ENCODE data around the gene SOX14.

The SOX14 gene

GRCh38 chr3:137764563-137765309 is 621 bp downstream of the SOX14 start:
- Histone ChIP-seq H3K36me3 (ENCODE audit: control insufficient read depth in 2 of 2, insufficient read depth in 1 of 2, low read length in 2 of 2) (no peaks in the 10 kb centered on the region), H3K9me3 (ENCODE audit: control insufficient read depth, insufficient read depth, low read depth, low read length) (no peaks in the 10 kb centered on the region), H3K4me1 (ENCODE audit: control insufficient read depth, insufficient read depth, low read length) (no peaks in the 10 kb centered on the region), H3K4me3 (ENCODE audit: low read depth, low read length) (no peak overlapping the region), H3K27ac (ENCODE audit: extremely low read depth, low read depth, low read length) (no peak overlapping the region)
- CTCF ChIA-PET = interaction anchor here (0.6 kb wide), 1 partner anchor 206 kb away, joined by 3 read pairs; no protein-coding TSS in a partner anchor
- POLR2A ChIA-PET = no interaction called here
- TF ChIP-seq ZNF664 (tag by site-specific recombination; IDR thresholded peaks at IDR 0.05) = no peak
- no peak for TF ChIP-seq ZFP69B (tag by site-specific recombination; IDR thresholded peaks at IDR 0.05)
- no peak for TF ChIP-seq ZNF366 (tag by site-specific recombination; conservative IDR thresholded peaks at IDR 0.05)
- TF ChIP-seq ZNF621 (tag by site-specific recombination; IDR thresholded peaks at IDR 0.05) = no peak
- no peak for TF ChIP-seq MEIS1 (CRISPR knock-in tag; IDR thresholded peaks at IDR 0.05; ENCODE audit: borderline replicate concordance)
- no peak for TF ChIP-seq ZNF629 (tag by site-specific recombination; IDR thresholded peaks at IDR 0.05)
- TF ChIP-seq ZNF777 (tag by site-specific recombination; IDR thresholded peaks at IDR 0.05; ENCODE audit: borderline replicate concordance) = no peak
- no peak for TF ChIP-seq ZEB2 (tag by site-specific recombination; IDR thresholded peaks at IDR 0.05)
- no peak for TF ChIP-seq ZNF837 (tag by site-specific recombination; IDR thresholded peaks at IDR 0.05)
- no peak for TF ChIP-seq PRDM1 (tag by site-specific recombination; IDR thresholded peaks at IDR 0.05)
- TF ChIP-seq WT1 (tag by site-specific recombination; IDR thresholded peaks at IDR 0.05) = no peak
- no peak for TF ChIP-seq ZNF324 (tag by site-specific recombination; IDR thresholded peaks at IDR 0.05)

- Histone ChIP-seq H3K9me3 (ENCODE audit: control insufficient read depth, insufficient read depth, low read depth, low read length) (no peaks in the 10 kb centered on the region), H3K4me1 (ENCODE audit: control insufficient read depth, insufficient read depth, low read length) (no peaks in the 10 kb centered on the region), H3K36me3 (ENCODE audit: control insufficient read depth in 2 of 2, insufficient read depth in 1 of 2, low read length in 2 of 2) (no peaks in the 10 kb centered on the region), H3K4me3 (ENCODE audit: low read depth, low read length) (no peak overlapping the region), H3K27ac (ENCODE audit: extremely low read depth, low read depth, low read length) (no peak overlapping the region)
- no peak for TF ChIP-seq ZNF707 (tag by site-specific recombination; IDR thresholded peaks at IDR 0.05)
- TF ChIP-seq ZNF792 (tag by site-specific recombination; IDR thresholded peaks at IDR 0.05) = no peak
- TF ChIP-seq ZBTB17 (tag by site-specific recombination; IDR thresholded peaks at IDR 0.05) = no peak
- no peak for TF ChIP-seq ZNF19 (tag by site-specific recombination; IDR thresholded peaks at IDR 0.05; ENCODE audit: low read depth)
- TF ChIP-seq BCL6B (tag by site-specific recombination; IDR thresholded peaks at IDR 0.05) = no peak
- no peak for TF ChIP-seq ZNF174 (tag by site-specific recombination; IDR thresholded peaks at IDR 0.05)
- TF ChIP-seq ZBTB44 (tag by site-specific recombination; IDR thresholded peaks at IDR 0.05) = no peak
- POLR2A ChIA-PET = no interaction called here
- CTCF ChIA-PET = no interaction called here
Observed at GRCh38 chr3:137765310-137766033, 1.4 kb downstream of the SOX14 start.

Data from HEK293 (cell line).